PFSK-1 (cell line): ENCODE data around the gene MYOZ3.

Source experiments
- FOXP2 ChIP-seq: optimal IDR thresholded peaks from 2 replicates; pipeline ENCODE3; 2011; ENCODE audit warnings: borderline replicate concordance, control low read depth, inconsistent platforms; ENCODE audit not compliant: insufficient read depth; ENCODE audit errors: extremely low read length, extremely low read depth
- POLR2AphosphoS5 ChIP-seq: IDR thresholded peaks from 2 replicates; pipeline ENCODE4 v1.6.1; 2012; ENCODE audit warnings: low read depth, mild to moderate bottlenecking, control low read depth, low read length, moderate library complexity
- REST ChIP-seq, 2 experiments: IDR thresholded peaks; 2 replicates each; pipeline versions ENCODE4 v1.6.1 to v1.8.0; 2011 to 2012; ENCODE audit warnings: low read depth in 2 of 2, low read length in 2 of 2, control low read depth in 1 of 2, inconsistent platforms in 1 of 2, mild to moderate bottlenecking in 1 of 2, moderate library complexity in 1 of 2; ENCODE audit not compliant: insufficient read depth in 1 of 2
- SIN3A ChIP-seq: IDR thresholded peaks from 2 replicates; pipeline ENCODE4 v1.6.1; 2012; ENCODE audit warnings: mild to moderate bottlenecking, low read length, moderate library complexity, borderline replicate concordance; ENCODE audit not compliant: insufficient read depth
- TAF1 ChIP-seq: IDR thresholded peaks from 2 replicates; pipeline ENCODE4 v1.6.1; 2012; ENCODE audit warnings: low read length, control low read depth, borderline replicate concordance; ENCODE audit not compliant: insufficient read depth

MYOZ3 gene

GRCh38 chr5:150675069-150675468 is 14.0 kb downstream of the MYOZ3 start:
- no peak for TF ChIP-seq POLR2AphosphoS5
- no peak for TF ChIP-seq SIN3A
- no peak for TF ChIP-seq FOXP2
- TF ChIP-seq REST (IDR thresholded peaks at IDR 0.05; ENCODE audit: insufficient read depth in 1 of 2, low read depth in 2 of 2, low read length in 2 of 2), result no peak
- TF ChIP-seq TAF1, result no peak

GRCh38 chr5:150676578-150676977 is 15.5 kb downstream of the MYOZ3 start:
- TF ChIP-seq POLR2AphosphoS5, result no peak
- TF ChIP-seq TAF1, result no peak
- no peak for TF ChIP-seq SIN3A

GRCh38 chr5:150689120-150689519 is 28.1 kb downstream of the MYOZ3 start:
- TF ChIP-seq SIN3A, result no peak
- no peak for TF ChIP-seq REST (IDR thresholded peaks at IDR 0.05; ENCODE audit: insufficient read depth in 1 of 2, low read depth in 2 of 2, low read length in 2 of 2)
- no peak for TF ChIP-seq POLR2AphosphoS5
- TF ChIP-seq FOXP2, result no peak
- no peak for TF ChIP-seq TAF1

- no peak for TF ChIP-seq TAF1
- TF ChIP-seq POLR2AphosphoS5, result no peak
- no peak for TF ChIP-seq REST (IDR thresholded peaks at IDR 0.05; ENCODE audit: insufficient read depth in 1 of 2, low read depth in 2 of 2, low read length in 2 of 2)
- TF ChIP-seq SIN3A, result no peak
- no peak for TF ChIP-seq FOXP2
Measured at GRCh38 chr5:150690760-150691159, 29.7 kb downstream of the MYOZ3 start.

GRCh38 chr5:150692276-150692675 is 31.2 kb downstream of the MYOZ3 start:
- TF ChIP-seq TAF1, result no peak
- TF ChIP-seq SIN3A, result no peak
- TF ChIP-seq POLR2AphosphoS5, result no peak
- TF ChIP-seq REST (IDR thresholded peaks at IDR 0.05; ENCODE audit: insufficient read depth in 1 of 2, low read depth in 2 of 2, low read length in 2 of 2), result no peak
- TF ChIP-seq FOXP2, result no peak
